Loucy (cell line): Measurements from ENCODE around the gene CHRNB4.

Experiments used
- CTCF ChIP-seq: fragments of 200-600 bp; sonication (generic); conservative IDR thresholded peaks from 2 replicates; pipeline ENCODE4 v1.5.1; 2014; ENCODE audit warnings: mild to moderate bottlenecking, antibody characterized with exemption, low read length
- EZH2phosphoT487 ChIP-seq: fragments of 200-600 bp; IDR thresholded peaks from 2 replicates; pipeline ENCODE4 v1.6.1; 2018; ENCODE audit warnings: antibody characterized with exemption, mild to moderate bottlenecking, moderate library complexity, borderline replicate concordance

- TF ChIP-seq CTCF (no peak), EZH2phosphoT487 (no peak)
Measured at GRCh38 chr15:78673476-78673875, 32.5 kb upstream of the CHRNB4 start.
